ENCODE results near the gene TTF2. TPM values are rescaled to one million over a fixed set of nuclear protein-coding genes. Genes with fewer than 3 reads are reported as not detected.

Gene TTF2
- total RNA-seq, 2 donors from 2014 or later, result 11.2 to 11.6 TPM

GRCh38 chr1:117038236-117038635, 21.9 kb upstream of the TTF2 start:
- H3K4me3 ChIP-seq, result no peak overlapping the region
- WGBS, result 79% methylated on average over 6 of the region's 6 CpGs
- no peaks in the 10 kb centered on the region for H3K9me3 ChIP-seq
- no peak for DNase-seq (ENCODE audit: low spot score)
- TF ChIP-seq POLR2A (IDR thresholded peaks at IDR 0.05) (no peak), CTCF (IDR thresholded peaks at IDR 0.05) (no peak), POLR2AphosphoS5 (IDR thresholded peaks at IDR 0.05) (no peak)
- no peaks in the 10 kb centered on the region for H3K27me3 ChIP-seq (replicated peaks; ENCODE audit: insufficient read depth)
- H3K4me1 ChIP-seq (replicated peaks), result no peaks in the 10 kb centered on the region
- intact Hi-C loops (cut with DNase I), result no loop called here
- H3K36me3 ChIP-seq, result no peaks in the 10 kb centered on the region
- no peak overlapping the region for H3K27ac ChIP-seq

- DNase-seq (ENCODE audit: low spot score), result no peak
- TF ChIP-seq POLR2A (IDR thresholded peaks at IDR 0.05) (no peak), CTCF (IDR thresholded peaks at IDR 0.05) (no peak), POLR2AphosphoS5 (IDR thresholded peaks at IDR 0.05) (no peak)
- Histone ChIP-seq H3K4me3 (no peak overlapping the region), H3K27me3 (replicated peaks; ENCODE audit: insufficient read depth) (no peaks in the 10 kb centered on the region), H3K36me3 (no peaks in the 10 kb centered on the region), H3K27ac (no peak overlapping the region), H3K4me1 (replicated peaks) (no peaks in the 10 kb centered on the region), H3K9me3 (no peaks in the 10 kb centered on the region)
- WGBS, result 93% methylated on average over 1 of the region's 1 CpG
- intact Hi-C loops (cut with DNase I), result no loop called here
These were observed 15.9 kb upstream of the TTF2 start for GRCh38 chr1:117044217-117044616.

- Histone ChIP-seq H3K4me3 (no peak overlapping the region), H3K27me3 (replicated peaks; ENCODE audit: insufficient read depth) (no peaks in the 10 kb centered on the region), H3K27ac (no peak overlapping the region), H3K36me3 (no peaks in the 10 kb centered on the region), H3K4me1 (replicated peaks) (no peaks in the 10 kb centered on the region), H3K9me3 (no peaks in the 10 kb centered on the region)
- DNase-seq (ENCODE audit: low spot score), result no peak
- TF ChIP-seq CTCF (IDR thresholded peaks at IDR 0.05) (no peak), POLR2AphosphoS5 (IDR thresholded peaks at IDR 0.05) (no peak), POLR2A (IDR thresholded peaks at IDR 0.05) (no peak)
- WGBS, result 71% methylated on average over 2 of the region's 2 CpGs
- intact Hi-C loops (cut with DNase I), result no loop called here
These were observed 14.5 kb upstream of the TTF2 start for GRCh38 chr1:117045644-117046043.

GRCh38 chr1:117046781-117047180, 13.3 kb upstream of the TTF2 start:
- TF ChIP-seq POLR2A (IDR thresholded peaks at IDR 0.05), result no peak
- no peak for TF ChIP-seq CTCF (IDR thresholded peaks at IDR 0.05)
- no peak for TF ChIP-seq POLR2AphosphoS5 (IDR thresholded peaks at IDR 0.05)
- Histone ChIP-seq H3K27me3 (replicated peaks; ENCODE audit: insufficient read depth) (no peaks in the 10 kb centered on the region), H3K4me1 (replicated peaks) (no peaks in the 10 kb centered on the region), H3K36me3 (no peaks in the 10 kb centered on the region), H3K9me3 (no peaks in the 10 kb centered on the region), H3K27ac (no peak overlapping the region), H3K4me3 (no peak overlapping the region)
- WGBS, result 54% methylated on average over 4 of the region's 4 CpGs
- DNase-seq (ENCODE audit: low spot score), result no peak
- intact Hi-C loops (cut with DNase I), result no loop called here

GRCh38 chr1:117047271-117047670, 12.9 kb upstream of the TTF2 start:
- H3K9me3 ChIP-seq, result no peaks in the 10 kb centered on the region
- H3K27ac ChIP-seq, result no peak overlapping the region
- WGBS, result 89% methylated on average over 2 of the region's 2 CpGs
- no peaks in the 10 kb centered on the region for H3K4me1 ChIP-seq (replicated peaks)
- intact Hi-C loops (cut with DNase I), result no loop called here
- DNase-seq (ENCODE audit: low spot score), result no peak
- no peaks in the 10 kb centered on the region for H3K27me3 ChIP-seq (replicated peaks; ENCODE audit: insufficient read depth)
- H3K36me3 ChIP-seq, result no peaks in the 10 kb centered on the region
- H3K4me3 ChIP-seq, result no peak overlapping the region
- no peak for TF ChIP-seq POLR2AphosphoS5 (IDR thresholded peaks at IDR 0.05)
- no peak for TF ChIP-seq CTCF (IDR thresholded peaks at IDR 0.05)
- TF ChIP-seq POLR2A (IDR thresholded peaks at IDR 0.05), result no peak
